Cardiac muscle cell (in vitro differentiated cells and primary cell): ENCODE results near the gene LCP1. TPM values are rescaled to one million over a fixed set of nuclear protein-coding genes. Genes with fewer than 3 reads are reported as not detected.

Experiments used
- DNase-seq, 2 donors: peaks; one replicate each; pipeline versions ENCODE4 v3.0.0 to v3.0.0-alpha.2; 2010 to 2017; ENCODE audit warnings: low read depth in 1 of 2, low spot score in 1 of 2
- H3K27ac ChIP-seq: fragments of 200-600 bp; sonication (generic); 2 replicates; pipeline ENCODE4 v1.5.1; 2016
- H3K27me3 ChIP-seq: fragments of 200-600 bp; sonication (generic); 2 replicates; pipeline ENCODE4 v1.6.0; 2016; ENCODE audit warnings: control low read depth
- H3K36me3 ChIP-seq: fragments of 200-600 bp; sonication (generic); 2 replicates; pipeline ENCODE4 v1.5.1; 2016; ENCODE audit warnings: control low read depth
- H3K4me1 ChIP-seq: fragments of 200-600 bp; sonication (generic); 2 replicates; pipeline ENCODE4 v1.8.1; 2017; ENCODE audit warnings: low read depth, mild to moderate bottlenecking, mixed run types
- H3K4me3 ChIP-seq: fragments of 200-600 bp; sonication (generic); 2 replicates; pipeline ENCODE4 v1.5.1; 2016; ENCODE audit warnings: mild to moderate bottlenecking
- H3K9me3 ChIP-seq: fragments of 200-600 bp; sonication (generic); 2 replicates; pipeline ENCODE4 v1.5.1; 2017; ENCODE audit warnings: low read depth, mild to moderate bottlenecking, control low read depth
- polyA plus RNA-seq: library from polyadenylated mRNA; unstranded; fragments of >200 nt; fragmentation: Nextera tagmentation; extraction: Ambion mirVana; gene quantifications from 2 replicates; pipeline ENCODE4 v1.2.1, GENCODE V29; 2016
- total RNA-seq: library from RNA; depleted of rRNA; stranded (reverse); fragments of >200 nt; gene quantifications from 2 replicates; pipeline ENCODE4 v1.2.3, GENCODE V29; 2016
- TF ChIP-seq, protein P1 (sequence below): IDR thresholded peaks from 2 replicates; pipeline ENCODE4 v1.5.1; 2012; ENCODE audit warnings: low read depth, mild to moderate bottlenecking, low read length

The LCP1 gene
- total and polyA plus RNA-seq, 2 experiments from 2014 or later: 2.0 to 4.8 TPM

- TF ChIP-seq, protein P1, sequence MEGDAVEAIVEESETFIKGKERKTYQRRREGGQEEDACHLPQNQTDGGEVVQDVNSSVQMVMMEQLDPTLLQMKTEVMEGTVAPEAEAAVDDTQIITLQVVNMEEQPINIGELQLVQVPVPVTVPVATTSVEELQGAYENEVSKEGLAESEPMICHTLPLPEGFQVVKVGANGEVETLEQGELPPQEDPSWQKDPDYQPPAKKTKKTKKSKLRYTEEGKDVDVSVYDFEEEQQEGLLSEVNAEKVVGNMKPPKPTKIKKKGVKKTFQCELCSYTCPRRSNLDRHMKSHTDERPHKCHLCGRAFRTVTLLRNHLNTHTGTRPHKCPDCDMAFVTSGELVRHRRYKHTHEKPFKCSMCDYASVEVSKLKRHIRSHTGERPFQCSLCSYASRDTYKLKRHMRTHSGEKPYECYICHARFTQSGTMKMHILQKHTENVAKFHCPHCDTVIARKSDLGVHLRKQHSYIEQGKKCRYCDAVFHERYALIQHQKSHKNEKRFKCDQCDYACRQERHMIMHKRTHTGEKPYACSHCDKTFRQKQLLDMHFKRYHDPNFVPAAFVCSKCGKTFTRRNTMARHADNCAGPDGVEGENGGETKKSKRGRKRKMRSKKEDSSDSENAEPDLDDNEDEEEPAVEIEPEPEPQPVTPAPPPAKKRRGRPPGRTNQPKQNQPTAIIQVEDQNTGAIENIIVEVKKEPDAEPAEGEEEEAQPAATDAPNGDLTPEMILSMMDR: no peak
- H3K27me3 ChIP-seq: no peaks in the 10 kb centered on the region
- peak overlapping the region; percentile 53 for H3K4me3 ChIP-seq
- H3K9me3 ChIP-seq: no peaks in the 10 kb centered on the region
- DNase-seq: peak in 1 of 2 donors; percentile 5
- H3K36me3 ChIP-seq: no peaks in the 10 kb centered on the region
- H3K27ac ChIP-seq: no peak overlapping the region
- H3K4me1 ChIP-seq: peaks cover 19% of the 10 kb centered on the region
These were observed 29.1 kb upstream of the LCP1 start for GRCh38 chr13:46211116-46211482.

DNA sequence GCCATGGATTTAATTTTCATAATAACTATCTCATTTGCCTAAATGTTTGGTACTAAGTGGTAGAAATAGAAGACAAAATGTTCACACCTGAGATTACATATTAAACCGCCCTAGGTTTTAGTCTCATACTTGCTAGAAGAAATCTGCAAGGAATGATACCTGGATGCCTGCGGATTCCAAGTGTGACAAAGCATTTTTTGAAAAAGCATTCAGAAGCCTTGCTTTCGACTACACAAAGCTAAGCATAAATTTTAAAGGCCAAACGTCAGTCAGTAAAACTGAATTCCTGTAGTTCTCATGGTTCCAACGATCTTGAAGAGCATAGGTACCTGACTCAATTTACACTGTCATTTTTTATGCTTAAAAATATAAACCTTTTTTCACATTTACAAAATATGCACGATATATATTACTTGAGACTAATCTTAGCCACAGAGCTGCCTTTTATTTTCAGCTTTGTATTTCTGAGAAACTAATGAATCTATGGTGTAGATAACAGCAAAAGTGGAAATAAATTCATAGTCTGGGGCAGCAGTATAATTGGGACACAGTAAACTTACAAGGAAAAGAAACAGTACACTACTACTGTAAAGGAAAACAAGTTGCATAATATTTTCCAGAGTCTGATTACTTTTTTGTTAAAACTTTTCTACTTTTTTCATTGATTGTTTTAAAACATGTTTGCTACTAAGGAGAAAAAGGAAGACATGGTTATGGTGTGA lies 28.5 kb upstream of the LCP1 start:
- TF ChIP-seq, protein P1: no peak
- Histone ChIP-seq H3K36me3 (no peaks in the 10 kb centered on the region), H3K4me3 (peak overlapping the region; percentile 53), H3K9me3 (no peaks in the 10 kb centered on the region), H3K27me3 (no peaks in the 10 kb centered on the region), H3K27ac (no peak overlapping the region), H3K4me1 (peaks cover 19% of the 10 kb centered on the region)
- no peak for DNase-seq

DNA sequence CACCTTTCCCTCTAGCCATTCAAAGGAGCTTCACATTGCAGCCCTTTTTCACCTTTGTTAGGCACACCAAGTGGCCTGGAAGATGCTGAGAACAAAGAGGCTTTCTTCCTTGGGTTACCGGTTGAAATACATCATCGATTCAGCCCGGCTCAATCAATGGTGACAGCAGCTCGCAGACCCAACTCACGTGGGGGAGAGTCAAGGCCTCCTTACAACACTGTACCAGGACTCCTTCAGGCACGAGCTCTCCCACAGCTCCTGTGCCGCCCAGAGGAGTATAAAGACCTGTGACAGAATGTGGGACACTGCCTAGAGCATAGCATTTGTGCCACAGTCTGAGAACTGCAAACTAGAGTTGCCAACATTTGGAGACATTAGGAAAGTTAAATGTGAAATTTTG lies 25.9 kb upstream of the LCP1 start:
- Histone ChIP-seq H3K9me3 (no peaks in the 10 kb centered on the region), H3K36me3 (no peaks in the 10 kb centered on the region), H3K4me1 (peaks cover 19% of the 10 kb centered on the region), H3K4me3 (no peak overlapping the region), H3K27ac (no peak overlapping the region), H3K27me3 (no peaks in the 10 kb centered on the region)
- no peak for DNase-seq
- TF ChIP-seq, protein P1: no peak

DNA sequence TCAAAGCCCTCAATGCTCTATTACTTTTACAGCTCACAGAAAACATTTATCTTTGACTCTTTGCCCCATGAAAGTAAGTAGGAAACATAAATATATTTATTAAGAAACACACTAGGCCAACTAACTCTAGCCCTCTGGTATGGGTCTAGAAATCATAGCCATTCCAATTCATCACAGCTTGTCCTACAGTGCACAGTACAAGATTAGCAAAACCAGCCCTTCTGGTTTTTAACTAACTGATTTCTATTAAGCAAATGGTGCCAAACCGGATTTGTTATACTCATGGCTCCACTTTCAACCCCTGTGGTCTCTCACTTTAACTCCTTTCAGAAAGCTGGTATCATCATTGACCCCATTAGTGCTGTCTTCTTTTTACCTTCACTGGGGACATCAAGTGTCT lies 24.2 kb upstream of the LCP1 start:
- Histone ChIP-seq H3K27me3 (no peaks in the 10 kb centered on the region), H3K36me3 (no peaks in the 10 kb centered on the region), H3K27ac (no peak overlapping the region), H3K9me3 (no peaks in the 10 kb centered on the region), H3K4me3 (no peak overlapping the region), H3K4me1 (peaks cover 19% of the 10 kb centered on the region)
- TF ChIP-seq, protein P1: no peak
- DNase-seq: no peak

DNA sequence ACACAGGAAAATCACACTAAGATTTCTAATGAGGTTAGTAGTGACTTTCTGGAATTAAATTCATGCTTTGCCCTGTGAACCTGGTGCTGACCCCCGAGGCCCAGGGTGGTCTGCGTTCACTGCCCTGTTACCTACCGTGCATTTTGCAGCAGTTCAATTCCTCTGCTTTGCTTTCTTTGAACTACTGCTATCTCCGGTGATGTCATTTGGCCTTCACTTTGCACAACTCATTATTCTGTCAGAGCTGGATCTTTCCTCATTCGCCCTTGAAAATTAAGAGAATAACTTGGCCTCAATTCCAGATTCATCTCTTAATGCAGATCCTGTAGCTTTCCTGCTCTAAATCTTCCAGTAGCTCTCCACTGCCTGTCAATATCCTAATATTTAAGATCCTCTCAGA lies 21.0 kb upstream of the LCP1 start:
- TF ChIP-seq, protein P1: no peak
- DNase-seq: no peak
- Histone ChIP-seq H3K27me3 (no peaks in the 10 kb centered on the region), H3K27ac (no peak overlapping the region), H3K4me1 (peaks cover 6% of the 10 kb centered on the region), H3K36me3 (no peaks in the 10 kb centered on the region), H3K4me3 (no peak overlapping the region), H3K9me3 (no peaks in the 10 kb centered on the region)
